NCI-H526 (cell line): ENCODE data around the gene ADAMTSL3.
A peak's percentile ranks its signal among the peaks of the same experiment; 100 is the strongest.

Experiments
- DNase-seq, 2 experiments: peaks; one replicate each; lab custom pipeline; 2025; lab: John Stamatoyannopoulos, UW

The ADAMTSL3 gene

GRCh38 chr15:83653639-83654378 lies at the start of gene ADAMTSL3:
TSS of gene ADAMTSL3 (plus strand) at chr15:83654123. CDS start at chr15:83655762, 1,639 bp downstream.
- DNase-seq: peak in 1 of 2 experiments; percentile 80

GRCh38 chr15:83604549-83604948 lies 49.4 kb upstream of the ADAMTSL3 start:
- no peak for DNase-seq

GRCh38 chr15:83605111-83605945 lies 48.6 kb upstream of the ADAMTSL3 start:
- no peak for DNase-seq

GRCh38 chr15:83610132-83610531 lies 43.8 kb upstream of the ADAMTSL3 start:
- no peak for DNase-seq

- DNase-seq: no peak
These were observed 42.8 kb upstream of the ADAMTSL3 start for GRCh38 chr15:83610901-83611685.

- no peak for DNase-seq
These were observed 41.7 kb upstream of the ADAMTSL3 start for GRCh38 chr15:83612226-83612625.

- no peak for DNase-seq
These were observed 40.9 kb upstream of the ADAMTSL3 start for GRCh38 chr15:83612898-83613635.

- DNase-seq: no peak
These were observed 40.2 kb upstream of the ADAMTSL3 start for GRCh38 chr15:83613714-83614113.

- no peak for DNase-seq
These were observed 37.1 kb upstream of the ADAMTSL3 start for GRCh38 chr15:83616840-83617239.

GRCh38 chr15:83626171-83626802 lies 27.6 kb upstream of the ADAMTSL3 start:
- DNase-seq: no peak

GRCh38 chr15:83631534-83631933 lies 22.4 kb upstream of the ADAMTSL3 start:
- DNase-seq: no peak

- DNase-seq: no peak
These were observed 10.7 kb upstream of the ADAMTSL3 start for GRCh38 chr15:83643201-83643600.

- no peak for DNase-seq
These were observed 9.5 kb upstream of the ADAMTSL3 start for GRCh38 chr15:83644439-83644838.

- peak in 1 of 2 experiments; percentile 33 for DNase-seq
These were observed 3.1 kb upstream of the ADAMTSL3 start for GRCh38 chr15:83650831-83651230.

- DNase-seq: peak; percentile 49 to 68
These were observed 2.4 kb upstream of the ADAMTSL3 start for GRCh38 chr15:83651541-83651940.

GRCh38 chr15:83652626-83653204 lies 1.2 kb upstream of the ADAMTSL3 start:
- DNase-seq: no peak

GRCh38 chr15:83653288-83653638 lies 660 bp upstream of the ADAMTSL3 start:
- no peak for DNase-seq

- DNase-seq: peak in 1 of 2 experiments; percentile 46
These were observed 685 bp downstream of the ADAMTSL3 start for GRCh38 chr15:83654379-83655236.

- no peak for DNase-seq
These were observed 1.3 kb downstream of the ADAMTSL3 start for GRCh38 chr15:83655237-83655616.

GRCh38 chr15:83656192-83656591 lies 2.3 kb downstream of the ADAMTSL3 start:
- DNase-seq: no peak
